ENCODE measurements around the gene ZCCHC18. TPM values are rescaled to one million over a fixed set of nuclear protein-coding genes. Genes with fewer than 3 reads are reported as not detected.

The ZCCHC18 gene
- polyA plus RNA-seq, 3 donors from 2014 or later, result 4.0 to 5.0 (median 4.3) TPM

DNA sequence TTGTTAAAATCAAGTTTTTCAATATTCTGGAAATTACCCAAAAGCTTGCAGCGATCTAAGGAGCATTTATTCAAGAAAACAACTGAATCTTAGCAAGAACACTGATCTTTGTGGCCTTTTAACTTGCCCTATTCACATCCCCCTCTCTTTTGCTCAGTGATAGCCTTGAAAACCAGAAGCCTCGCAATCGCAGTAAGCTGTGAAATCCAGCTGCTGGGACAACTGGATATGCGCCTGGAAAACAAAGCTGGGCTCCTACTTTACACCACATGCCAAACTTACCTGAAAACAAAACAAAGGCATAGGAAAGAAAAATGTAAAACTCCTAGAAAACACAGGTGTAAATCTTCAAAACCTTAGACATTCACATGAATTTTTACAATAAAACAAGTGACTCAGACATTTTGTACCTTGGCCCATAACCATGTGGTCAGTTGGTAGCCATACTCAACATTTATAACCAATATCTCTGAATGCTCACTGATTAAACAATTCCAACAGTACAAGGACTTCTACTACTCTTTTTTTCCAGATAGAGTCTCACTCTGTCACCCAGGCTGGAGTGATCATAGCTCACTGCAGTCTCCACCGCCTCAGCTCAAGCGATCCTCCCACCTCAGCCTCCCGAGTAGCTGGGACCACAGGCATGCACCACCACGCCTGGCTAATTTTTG, 28.9 kb downstream of the ZCCHC18 start:
- H3K4me3 Mint-ChIP-seq, result no peak overlapping the region
- peaks cover 0 to 7% (median 0%) of the 10 kb centered on the region in 3 donors for H3K27me3 Mint-ChIP-seq (ENCODE audit: low read depth in 3 of 3)
- H3K4me1 Mint-ChIP-seq, result peaks cover 24 to 40% of the 10 kb centered on the region in 2 donors
- no peak for DNase-seq
- peak overlapping the region in 1 of 6 donors; percentile 35 for H3K27ac Mint-ChIP-seq
- H3K9me3 Mint-ChIP-seq, result no peaks in the 10 kb centered on the region
- no peaks in the 10 kb centered on the region for H3K36me3 Mint-ChIP-seq

DNA sequence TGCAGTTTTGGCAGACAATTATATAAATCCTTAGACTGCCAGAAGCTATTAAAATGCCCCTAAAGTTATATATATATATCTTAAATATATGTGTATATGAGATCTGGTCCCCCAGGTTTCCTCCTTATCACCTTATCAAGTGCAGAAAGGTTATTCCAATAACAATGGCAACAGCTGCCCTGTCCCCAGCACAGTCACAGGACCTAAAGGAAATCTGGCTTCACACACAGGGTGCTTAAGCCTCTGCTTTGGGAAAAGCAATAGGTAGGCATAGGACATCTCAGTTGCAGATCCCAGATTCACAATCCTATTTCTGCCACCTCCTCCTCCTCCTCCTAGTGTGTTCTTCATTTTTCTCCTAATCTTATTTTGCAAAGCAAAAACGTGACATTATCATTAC, 38.7 kb downstream of the ZCCHC18 start:
- H3K27ac Mint-ChIP-seq, result no peak overlapping the region
- peaks cover 0 to 18% of the 10 kb centered on the region in 2 donors for H3K4me1 Mint-ChIP-seq
- no peaks in the 10 kb centered on the region for H3K36me3 Mint-ChIP-seq
- peaks cover 0 to 8% (median 4%) of the 10 kb centered on the region in 3 donors for H3K27me3 Mint-ChIP-seq (ENCODE audit: low read depth in 3 of 3)
- H3K4me3 Mint-ChIP-seq, result no peak overlapping the region
- DNase-seq, result no peak
- H3K9me3 Mint-ChIP-seq, result no peaks in the 10 kb centered on the region

DNA sequence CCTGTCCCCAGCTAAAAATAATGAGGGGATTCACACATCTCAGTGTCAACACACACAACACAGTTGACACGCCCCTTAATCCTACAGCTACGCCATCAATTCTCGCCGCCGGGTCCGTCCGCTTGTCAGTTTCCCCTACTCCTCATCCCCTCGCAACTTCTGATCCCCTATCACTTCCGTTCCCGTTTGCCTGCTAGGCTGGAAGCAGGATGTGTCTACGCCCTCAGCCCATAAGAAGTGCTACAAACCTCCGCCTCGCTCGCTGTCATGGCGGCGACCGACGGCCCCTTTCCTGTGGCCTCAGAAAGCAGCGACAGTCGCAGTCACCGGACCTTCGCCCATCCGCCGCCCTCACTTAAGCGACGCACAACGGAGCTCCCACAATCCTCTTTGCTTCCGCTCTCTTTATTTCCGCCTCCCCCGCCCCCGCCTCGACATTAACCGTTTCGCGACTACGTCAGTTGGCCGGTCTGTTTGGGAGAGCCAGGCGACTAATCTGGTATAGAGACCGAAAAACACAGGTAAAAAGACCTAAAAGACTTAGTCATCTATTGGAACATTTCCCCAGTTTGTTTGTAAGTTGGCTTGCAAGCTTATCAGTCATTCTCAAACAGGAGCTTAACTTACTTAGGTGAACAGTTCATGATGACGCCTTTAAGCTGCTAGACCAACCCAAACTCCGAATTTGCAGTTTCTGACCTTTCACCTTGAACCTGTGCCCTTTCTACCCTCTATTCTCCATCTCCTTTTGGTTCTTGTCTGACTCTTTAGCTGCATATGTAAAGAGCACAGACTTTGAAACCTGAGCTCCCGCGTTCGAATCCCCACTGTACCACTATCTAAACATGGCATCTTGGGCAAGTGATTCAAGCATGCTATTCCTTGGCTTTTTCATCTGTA, 44.6 kb downstream of the ZCCHC18 start, which contains the start of gene SLC25A53:
Gene SLC25A53 (minus strand): TSS at position 380 of the 900 bp plus-strand sequence. CDS start 51,752 bp downstream, outside the sequence.
- Mint-ChIP-seq H3K27me3 (ENCODE audit: low read depth in 3 of 3) (peaks cover 6 to 8% (median 7%) of the 10 kb centered on the region in 3 donors), H3K9me3 (peaks cover 0 to 2% (median 0%) of the 10 kb centered on the region in 6 donors), H3K4me3 (peak within 1 kb of the TSS; percentile 94 to 100 (median 97)), H3K27ac (peak within 1 kb of the TSS; percentile 90 to 100 (median 98)), H3K4me1 (peaks cover 11 to 28% of the 10 kb centered on the region in 2 donors), H3K36me3 (no peaks in the 10 kb centered on the region)
- DNase-seq, result peak; percentile 75 to 81 (median 79)

Other genes with a start within 250 kb of the ZCCHC18 start
- 10 to 100 TPM in 2 of 3 donors, 1 to 10 TPM in 1; 6.8 to 12.1 (median 10.7) TPM for gene TMSB15B, start 149.9 kb upstream of the ZCCHC18 start, polyA plus RNA-seq
- gene H2BW1, start 98.8 kb upstream of the ZCCHC18 start, polyA plus RNA-seq, result not detected
- not detected for gene H2BW2, start 72.6 kb upstream of the ZCCHC18 start, polyA plus RNA-seq
- gene TMSB15C, start 36.3 kb upstream of the ZCCHC18 start, polyA plus RNA-seq, result 1 to 10 TPM in 1 of 3 donors, under 1 TPM in 1, not detected in 1; 0.68 to 1.0 TPM
- 10 to 100 TPM in 2 of 3 donors, 1 to 10 TPM in 1; 9.9 to 14.9 (median 13.9) TPM for gene SLC25A53, start 44.5 kb downstream of the ZCCHC18 start, polyA plus RNA-seq
- gene FAM199X, start 53.9 kb downstream of the ZCCHC18 start, polyA plus RNA-seq, result 10 to 100 TPM; 13.1 to 24.7 (median 13.6) TPM
- gene ESX1, start 142.4 kb downstream of the ZCCHC18 start, polyA plus RNA-seq, result not detected

Measured in immature natural killer cell (primary cell).